Measurements from ENCODE around the gene SECISBP2L.

DNA sequence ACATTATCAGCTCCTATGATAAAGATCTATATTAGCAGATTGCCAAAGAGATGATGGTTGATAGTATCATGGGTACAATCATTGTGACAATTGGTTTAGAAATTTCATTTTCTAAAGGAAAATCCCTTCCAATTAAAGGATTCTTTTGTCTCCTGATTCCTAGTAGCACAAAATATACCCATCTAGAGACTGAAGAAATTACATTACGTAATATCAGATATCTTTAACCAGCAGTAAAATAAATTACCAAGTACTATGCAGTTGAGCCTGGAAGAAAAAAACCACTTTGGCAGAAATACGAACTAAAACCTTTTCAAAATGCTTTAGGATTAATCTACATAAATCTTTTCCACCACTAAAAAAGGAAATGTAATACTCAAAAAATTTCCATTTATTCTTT lies 46.9 kb downstream of the SECISBP2L start:
- TF ChIP-seq MXI1 (IDR thresholded peaks at IDR 0.05; ENCODE audit: low read depth, low read length), result no peak
- TF ChIP-seq, protein P1, sequence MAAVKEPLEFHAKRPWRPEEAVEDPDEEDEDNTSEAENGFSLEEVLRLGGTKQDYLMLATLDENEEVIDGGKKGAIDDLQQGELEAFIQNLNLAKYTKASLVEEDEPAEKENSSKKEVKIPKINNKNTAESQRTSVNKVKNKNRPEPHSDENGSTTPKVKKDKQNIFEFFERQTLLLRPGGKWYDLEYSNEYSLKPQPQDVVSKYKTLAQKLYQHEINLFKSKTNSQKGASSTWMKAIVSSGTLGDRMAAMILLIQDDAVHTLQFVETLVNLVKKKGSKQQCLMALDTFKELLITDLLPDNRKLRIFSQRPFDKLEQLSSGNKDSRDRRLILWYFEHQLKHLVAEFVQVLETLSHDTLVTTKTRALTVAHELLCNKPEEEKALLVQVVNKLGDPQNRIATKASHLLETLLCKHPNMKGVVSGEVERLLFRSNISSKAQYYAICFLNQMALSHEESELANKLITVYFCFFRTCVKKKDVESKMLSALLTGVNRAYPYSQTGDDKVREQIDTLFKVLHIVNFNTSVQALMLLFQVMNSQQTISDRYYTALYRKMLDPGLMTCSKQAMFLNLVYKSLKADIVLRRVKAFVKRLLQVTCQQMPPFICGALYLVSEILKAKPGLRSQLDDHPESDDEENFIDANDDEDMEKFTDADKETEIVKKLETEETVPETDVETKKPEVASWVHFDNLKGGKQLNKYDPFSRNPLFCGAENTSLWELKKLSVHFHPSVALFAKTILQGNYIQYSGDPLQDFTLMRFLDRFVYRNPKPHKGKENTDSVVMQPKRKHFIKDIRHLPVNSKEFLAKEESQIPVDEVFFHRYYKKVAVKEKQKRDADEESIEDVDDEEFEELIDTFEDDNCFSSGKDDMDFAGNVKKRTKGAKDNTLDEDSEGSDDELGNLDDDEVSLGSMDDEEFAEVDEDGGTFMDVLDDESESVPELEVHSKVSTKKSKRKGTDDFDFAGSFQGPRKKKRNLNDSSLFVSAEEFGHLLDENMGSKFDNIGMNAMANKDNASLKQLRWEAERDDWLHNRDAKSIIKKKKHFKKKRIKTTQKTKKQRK (IDR thresholded peaks at IDR 0.05; ENCODE audit: low read depth, low read length), result no peak
- no peak for TF ChIP-seq JUND (IDR thresholded peaks at IDR 0.05; ENCODE audit: low read depth, low read length)
- TF ChIP-seq MTA3 (IDR thresholded peaks at IDR 0.05; ENCODE audit: borderline replicate concordance, low read length), result no peak
- TF ChIP-seq, protein P2, sequence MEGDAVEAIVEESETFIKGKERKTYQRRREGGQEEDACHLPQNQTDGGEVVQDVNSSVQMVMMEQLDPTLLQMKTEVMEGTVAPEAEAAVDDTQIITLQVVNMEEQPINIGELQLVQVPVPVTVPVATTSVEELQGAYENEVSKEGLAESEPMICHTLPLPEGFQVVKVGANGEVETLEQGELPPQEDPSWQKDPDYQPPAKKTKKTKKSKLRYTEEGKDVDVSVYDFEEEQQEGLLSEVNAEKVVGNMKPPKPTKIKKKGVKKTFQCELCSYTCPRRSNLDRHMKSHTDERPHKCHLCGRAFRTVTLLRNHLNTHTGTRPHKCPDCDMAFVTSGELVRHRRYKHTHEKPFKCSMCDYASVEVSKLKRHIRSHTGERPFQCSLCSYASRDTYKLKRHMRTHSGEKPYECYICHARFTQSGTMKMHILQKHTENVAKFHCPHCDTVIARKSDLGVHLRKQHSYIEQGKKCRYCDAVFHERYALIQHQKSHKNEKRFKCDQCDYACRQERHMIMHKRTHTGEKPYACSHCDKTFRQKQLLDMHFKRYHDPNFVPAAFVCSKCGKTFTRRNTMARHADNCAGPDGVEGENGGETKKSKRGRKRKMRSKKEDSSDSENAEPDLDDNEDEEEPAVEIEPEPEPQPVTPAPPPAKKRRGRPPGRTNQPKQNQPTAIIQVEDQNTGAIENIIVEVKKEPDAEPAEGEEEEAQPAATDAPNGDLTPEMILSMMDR (IDR thresholded peaks at IDR 0.05 in 2 of 3, conservative IDR thresholded peaks at IDR 0.05 in 1 of 3; ENCODE audit: control insufficient read depth in 2 of 3, extremely low read depth in 1 of 3, insufficient read depth in 1 of 3, low read depth in 3 of 3, low read length in 3 of 3), result no peak
- TF ChIP-seq POLR2A (IDR thresholded peaks at IDR 0.05; ENCODE audit: low read depth, low read length), result no peak
- no peak for TF ChIP-seq NRF1 (conservative IDR thresholded peaks at IDR 0.05; ENCODE audit: low read depth, low read length)

Measured in GM12878 (cell line).